OCI-M1 (cell line): ENCODE results near the gene CDC25B.
"Not testable (repeated sequence)": the region's sequence is repeated elsewhere in the genome, so short reads cannot be mapped to it uniquely, and the experiment has no call there.

Source experiments
- DNase-seq: peaks from one replicate; lab custom pipeline; 2025; lab: John Stamatoyannopoulos, UW

The CDC25B gene

DNA sequence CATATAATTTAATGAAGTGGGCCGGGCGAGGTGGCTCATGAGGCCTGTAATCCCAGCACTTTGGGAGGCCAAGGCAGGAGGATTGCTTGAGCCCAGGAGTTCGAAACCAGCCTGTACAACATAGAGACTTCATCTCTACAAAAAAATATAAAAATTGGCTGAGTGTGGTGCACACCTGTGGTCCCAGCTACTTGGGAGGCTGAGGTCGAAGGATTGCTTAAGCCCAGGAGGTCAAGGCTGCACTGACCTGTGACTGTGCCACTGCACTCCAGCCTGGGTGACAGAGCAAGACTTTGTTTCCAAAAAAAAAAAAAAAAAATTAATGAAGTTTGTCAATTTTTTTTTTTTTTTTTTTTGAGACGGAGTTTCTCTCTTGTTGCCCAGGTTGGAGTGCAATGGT, 33.8 kb downstream of the CDC25B start:
- not testable (repeated sequence) for DNase-seq

DNA sequence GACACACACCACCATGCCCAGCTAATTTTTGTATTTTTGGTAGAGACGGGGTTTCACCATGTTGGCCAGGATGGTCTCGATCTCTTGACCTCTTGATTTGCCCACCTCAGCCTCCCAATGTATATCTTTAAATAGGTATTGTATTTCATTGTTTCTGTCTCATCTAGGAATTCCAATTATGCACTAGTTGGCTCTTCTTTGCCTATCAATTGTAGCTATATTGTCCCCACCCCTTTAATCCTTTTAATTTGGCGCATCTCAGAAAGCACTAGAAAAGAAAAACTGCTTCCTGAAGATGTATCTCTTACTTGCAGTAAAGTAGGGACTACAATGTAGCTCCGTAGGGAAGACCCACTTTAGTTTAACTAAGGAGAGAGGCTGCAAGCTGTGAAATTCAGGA, 40.0 kb downstream of the CDC25B start:
- no peak for DNase-seq

DNA sequence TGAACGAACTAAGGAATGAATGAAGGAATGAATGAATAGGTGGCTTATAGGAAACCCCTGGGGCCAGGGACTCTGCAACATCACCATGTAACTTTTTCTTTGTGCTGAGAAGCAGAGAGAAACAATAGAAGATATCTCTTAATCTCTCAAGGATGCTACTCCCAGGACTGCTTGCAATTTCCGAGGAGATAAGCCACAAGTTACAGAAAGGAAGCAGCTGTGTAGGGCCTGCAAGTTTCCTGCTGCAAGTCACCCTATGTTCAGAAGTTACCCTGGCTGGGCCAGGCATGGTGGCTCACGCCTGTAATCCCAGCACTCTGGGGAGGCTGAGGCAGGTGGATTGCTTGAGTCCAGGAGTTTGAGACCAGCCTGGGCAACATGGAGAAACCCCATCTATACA, 43.2 kb downstream of the CDC25B start:
- DNase-seq: no peak

DNA sequence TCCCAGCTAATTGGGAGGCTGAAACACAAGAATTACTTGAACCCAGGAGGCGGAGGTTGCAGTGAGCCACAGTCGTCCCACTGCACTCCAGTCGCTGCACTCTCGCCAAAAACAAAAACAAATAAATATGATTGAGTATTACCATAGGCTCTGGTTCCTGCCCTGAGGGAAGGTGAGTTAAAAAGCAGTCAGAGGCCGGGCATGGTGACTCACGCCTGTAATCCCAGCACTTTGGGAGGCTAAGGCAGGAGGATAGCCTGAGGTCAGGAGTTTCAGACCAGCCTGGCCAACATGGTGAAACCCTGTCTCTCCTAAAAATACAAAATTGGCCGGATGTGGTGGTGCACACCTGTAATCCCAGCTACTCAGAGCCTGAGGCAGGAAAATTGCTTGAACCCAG, 44.1 kb downstream of the CDC25B start:
- not testable (repeated sequence) for DNase-seq

DNA sequence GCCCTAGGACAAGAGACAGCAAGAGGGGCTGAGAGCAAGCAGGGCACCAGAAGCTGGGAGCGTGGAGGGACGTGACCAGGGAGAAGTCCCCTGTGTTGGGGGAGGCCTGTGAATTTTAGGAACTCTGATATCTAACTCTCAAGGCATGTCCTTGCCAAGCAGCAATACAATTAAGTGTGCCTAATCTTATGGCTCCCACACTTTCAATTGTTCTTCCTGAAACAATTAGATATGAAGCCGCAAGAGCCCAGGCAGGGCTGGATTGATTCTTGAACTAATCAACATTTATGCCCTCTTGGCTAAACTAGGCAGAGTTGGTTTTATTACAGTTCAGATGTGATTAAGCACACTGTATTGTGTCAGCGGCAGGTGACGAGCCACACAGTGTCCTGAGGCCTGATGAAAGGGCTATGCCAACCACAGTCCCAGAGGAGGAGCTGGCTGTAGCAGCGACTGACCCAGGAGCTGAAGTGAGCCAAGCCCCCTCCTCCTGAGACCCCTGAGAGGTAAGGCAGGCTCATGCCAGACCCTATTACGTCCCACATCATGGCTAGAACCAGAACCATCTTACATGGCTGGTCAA, 46.3 kb downstream of the CDC25B start:
- peak; percentile 62 for DNase-seq

DNA sequence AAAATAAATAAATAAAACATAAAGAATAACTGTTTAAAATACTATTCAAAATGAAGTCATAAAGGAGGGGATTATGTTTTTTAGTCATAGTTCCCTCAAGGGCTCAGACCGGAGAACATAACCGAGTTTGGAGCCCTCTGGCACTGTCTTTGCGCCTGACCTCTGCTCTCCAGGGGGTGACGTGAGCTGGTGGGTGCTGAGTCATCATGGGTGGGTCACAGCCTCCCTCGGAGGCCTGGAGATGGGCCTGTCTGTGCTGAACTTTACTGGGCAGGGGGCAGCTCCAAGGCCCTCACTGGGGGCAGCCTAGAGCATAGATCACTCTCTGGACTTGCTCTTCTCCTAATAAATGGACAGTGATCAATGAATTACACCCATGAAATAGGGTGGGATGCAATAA, 47.4 kb downstream of the CDC25B start:
- no peak for DNase-seq

DNA sequence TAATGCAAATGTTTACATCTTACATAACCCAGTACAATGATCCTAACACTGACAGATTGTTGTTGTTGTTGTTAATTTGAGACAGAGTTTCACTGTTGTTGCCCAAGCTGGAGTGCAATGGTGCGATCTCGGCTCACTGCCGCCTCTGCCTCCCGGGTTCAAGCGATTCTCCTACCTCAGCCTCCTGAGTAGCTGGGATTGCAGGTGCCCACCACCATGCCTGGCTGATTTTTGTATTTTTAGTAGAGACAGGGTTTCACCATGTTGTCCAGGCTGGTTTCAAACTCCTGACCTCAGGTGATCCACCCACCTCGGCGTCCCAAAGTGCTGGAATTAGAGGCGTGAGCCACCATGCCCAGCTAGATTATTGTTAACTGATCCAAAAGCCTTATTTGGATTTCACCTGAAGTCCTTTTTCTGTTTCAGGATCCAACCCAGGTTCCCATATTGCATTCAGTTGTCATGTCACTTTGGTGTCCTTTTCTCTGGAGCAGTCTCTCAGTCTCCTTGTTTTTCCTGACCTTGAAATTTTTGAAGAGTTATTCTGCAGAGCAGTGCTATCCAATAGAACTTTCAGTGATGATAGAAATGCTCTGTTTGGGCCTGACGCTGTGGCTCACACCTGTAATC, 48.0 kb downstream of the CDC25B start:
- DNase-seq: not testable (repeated sequence)

DNA sequence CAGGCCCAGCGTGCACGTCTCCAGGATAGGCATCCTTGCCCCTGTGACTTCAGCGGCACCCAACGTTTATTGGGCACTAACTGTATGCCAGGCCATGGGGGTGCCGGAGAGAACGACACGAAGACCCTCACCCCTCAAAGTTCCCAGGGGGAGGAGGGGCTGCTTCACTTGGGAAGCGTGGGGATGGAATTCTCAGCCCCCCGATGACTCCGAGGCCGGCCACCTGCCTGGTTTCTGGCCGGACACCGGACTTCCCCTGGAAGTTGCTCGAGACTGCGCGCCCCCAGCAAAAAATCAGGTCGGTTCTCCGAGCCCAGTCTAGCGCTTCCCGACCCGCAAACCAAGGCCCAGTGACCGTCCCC, 50.2 kb downstream of the CDC25B start:
- no peak for DNase-seq

DNA sequence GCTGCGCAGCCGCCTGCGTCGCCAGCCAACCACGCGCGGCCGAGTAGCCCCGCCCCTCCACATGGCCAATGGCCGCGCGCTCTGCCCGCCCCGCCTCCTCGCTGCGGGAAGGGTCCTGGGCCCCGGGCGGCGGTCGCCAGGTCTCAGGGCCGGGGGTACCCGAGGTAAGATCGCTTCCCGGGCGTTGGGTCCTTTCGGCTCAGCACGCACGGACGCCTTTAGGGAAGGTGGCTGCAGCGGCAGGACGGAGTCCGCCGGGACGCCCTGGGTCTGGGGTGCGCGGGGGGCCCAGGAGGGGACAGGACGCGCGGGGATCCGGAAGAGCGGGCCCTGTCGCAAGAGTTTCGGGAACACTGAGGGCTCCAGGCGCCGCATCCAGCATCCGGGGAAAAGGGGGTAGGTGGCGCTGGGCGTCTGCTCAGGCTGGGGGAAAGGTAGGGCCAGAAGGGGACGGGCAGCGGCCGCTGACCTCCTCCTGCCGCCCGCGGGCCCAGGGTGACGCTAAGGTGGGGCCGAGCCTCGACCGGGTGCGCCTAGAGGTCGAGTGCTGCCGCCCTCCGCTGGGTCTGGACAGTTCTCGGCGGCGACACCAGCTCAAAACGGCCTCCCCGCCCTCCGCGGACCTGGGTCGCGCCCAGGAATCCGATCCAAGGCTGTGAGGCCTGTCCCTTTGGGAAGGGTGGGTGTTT, 50.8 kb downstream of the CDC25B start, which contains the start of gene MAVS:
MAVS (plus strand) TSS at position 95 of the 689 bp plus-strand sequence. CDS start 7,791 bp downstream, outside the sequence.
- peak; percentile 85 for DNase-seq

DNA sequence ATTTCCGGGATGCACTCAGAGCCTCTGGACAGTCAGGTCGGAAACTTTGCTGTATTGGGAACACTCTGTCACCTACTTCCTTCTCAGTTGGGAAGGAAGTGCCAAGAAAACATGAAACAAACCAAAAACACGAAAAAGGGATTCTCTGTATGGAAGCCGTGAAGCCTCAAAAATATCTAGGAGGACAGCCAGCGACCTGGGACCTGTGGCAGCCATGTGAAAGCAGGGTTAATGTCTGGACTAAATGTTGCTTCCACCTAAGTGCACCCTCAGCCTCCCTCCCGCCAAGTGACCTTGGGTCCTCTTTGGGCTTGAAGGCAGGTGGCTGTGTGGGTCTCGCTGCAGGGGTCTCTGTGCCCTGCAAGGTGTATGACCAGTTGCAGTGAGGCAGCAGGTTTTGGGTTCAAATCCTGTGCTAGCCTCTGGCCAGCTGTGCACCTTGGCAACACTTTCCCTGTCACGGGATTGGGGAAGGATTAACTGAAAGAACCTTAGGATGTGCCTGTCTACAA, 51.4 kb downstream of the CDC25B start:
- no peak for DNase-seq

DNA sequence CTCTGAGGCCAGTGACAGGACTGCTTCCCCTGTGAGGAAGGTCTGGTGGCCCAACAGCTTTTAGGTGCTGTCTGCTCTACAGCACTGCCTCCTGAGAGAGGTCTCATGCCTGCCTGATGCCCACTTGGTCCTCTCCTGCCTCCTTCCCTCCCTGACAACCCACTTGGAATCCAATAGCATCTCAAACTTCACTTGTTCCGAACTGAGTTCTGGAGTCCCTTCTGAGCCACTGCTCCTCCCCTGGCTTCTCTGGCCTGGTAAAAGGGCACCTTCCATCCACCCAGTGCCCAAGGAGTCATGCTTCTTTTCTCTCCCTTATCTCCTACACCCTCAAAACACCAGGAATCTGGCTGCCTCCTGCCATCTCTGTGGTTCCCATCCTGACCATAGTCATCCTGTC, 52.5 kb downstream of the CDC25B start:
- no peak for DNase-seq

DNA sequence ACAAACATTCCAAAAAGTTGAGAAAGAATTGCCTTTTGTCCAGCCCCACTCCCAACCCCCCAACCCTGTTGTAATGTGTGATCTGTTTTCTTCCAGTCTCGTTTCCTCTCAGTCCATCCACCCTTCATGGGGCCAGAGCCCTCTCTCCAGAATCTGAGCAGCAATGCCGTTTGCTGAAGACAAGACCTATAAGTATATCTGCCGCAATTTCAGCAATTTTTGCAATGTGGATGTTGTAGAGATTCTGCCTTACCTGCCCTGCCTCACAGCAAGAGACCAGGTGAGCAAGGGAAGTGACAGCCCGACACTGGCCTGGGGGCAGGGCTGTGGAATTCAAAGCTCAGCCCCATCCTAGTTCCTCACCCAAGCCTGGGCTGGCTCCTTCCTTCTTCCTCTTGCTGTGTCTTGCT, 58.4 kb downstream of the CDC25B start:
- DNase-seq: no peak
